Measurements from ENCODE around the gene SLC39A8. TPM values are rescaled to one million over a fixed set of nuclear protein-coding genes. Genes with fewer than 3 reads are reported as not detected.
A peak's percentile ranks its signal among the peaks of the same experiment; 100 is the strongest.

Gene SLC39A8
- polyA plus RNA-seq, 3 donors, result 1.8 to 7.8 (median 6.1) TPM

DNA sequence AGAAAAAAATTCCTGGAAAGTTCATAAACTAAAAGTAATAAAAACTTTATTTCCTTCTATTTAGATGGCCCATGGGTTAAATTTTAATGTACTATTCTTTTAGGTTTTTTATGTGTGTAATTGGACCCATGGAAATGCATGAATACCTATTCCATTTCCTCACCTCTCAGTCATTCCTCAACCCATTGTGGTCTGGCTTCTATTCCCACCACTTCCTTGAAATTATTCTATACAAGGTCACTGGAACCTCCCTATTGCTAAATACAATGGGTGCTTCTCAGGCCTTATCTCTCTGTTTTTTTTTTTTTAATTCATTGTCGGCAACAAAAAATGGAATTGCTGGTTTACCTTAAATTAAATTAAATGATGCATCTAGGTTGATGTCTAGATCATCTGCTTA lies 17.2 kb downstream of the SLC39A8 start:
- DNase-seq, result no peak
- Mint-ChIP-seq H3K4me3 (no peak overlapping the region), H3K9me3 (no peaks in the 10 kb centered on the region), H3K27ac (no peak overlapping the region), H3K36me3 (peaks cover 0 to 2% of the 10 kb centered on the region in 2 donors), H3K4me1 (peaks cover 21% of the 10 kb centered on the region), H3K27me3 (ENCODE audit: low read depth in 3 of 3) (no peaks in the 10 kb centered on the region)
- Histone ChIP-seq H3K27ac (ENCODE audit: low read depth in 1 of 2, low read length in 2 of 2) (no peak overlapping the region), H3K27me3 (ENCODE audit: control insufficient read depth in 2 of 2, insufficient read depth in 2 of 2, low read length in 2 of 2) (no peaks in the 10 kb centered on the region), H3K4me3 (replicated peaks in 1 of 3; ENCODE audit: low read depth in 2 of 3, low read length in 3 of 3) (no peak overlapping the region), H3K9ac (ENCODE audit: insufficient read depth, low read length, poor library complexity, severe bottlenecking) (no peak overlapping the region), H3K9me3 (replicated peaks in 1 of 2; ENCODE audit: control insufficient read depth in 1 of 2, insufficient read depth in 1 of 2, low read length in 2 of 2) (no peaks in the 10 kb centered on the region), H3K4me2 (replicated peaks; ENCODE audit: extremely low read depth, low read length, poor library complexity, severe bottlenecking) (no peak overlapping the region), H3K36me3 (replicated peaks in 1 of 2; ENCODE audit: control insufficient read depth in 1 of 2, insufficient read depth in 2 of 2, low read length in 2 of 2) (no peaks in the 10 kb centered on the region), H3K4me1 (ENCODE audit: control insufficient read depth in 1 of 2, insufficient read depth in 2 of 2, low read length in 2 of 2) (peaks cover 2 to 4% of the 10 kb centered on the region in 2 donors), H4K20me1 (ENCODE audit: insufficient read depth, low read length) (no peaks in the 10 kb centered on the region), H2AFZ (ENCODE audit: insufficient read depth, low read depth, low read length, poor library complexity, severe bottlenecking) (no peak overlapping the region), H3K79me2 (ENCODE audit: insufficient read depth, low read length) (peaks cover 3% of the 10 kb centered on the region)
- TF ChIP-seq, protein P1, sequence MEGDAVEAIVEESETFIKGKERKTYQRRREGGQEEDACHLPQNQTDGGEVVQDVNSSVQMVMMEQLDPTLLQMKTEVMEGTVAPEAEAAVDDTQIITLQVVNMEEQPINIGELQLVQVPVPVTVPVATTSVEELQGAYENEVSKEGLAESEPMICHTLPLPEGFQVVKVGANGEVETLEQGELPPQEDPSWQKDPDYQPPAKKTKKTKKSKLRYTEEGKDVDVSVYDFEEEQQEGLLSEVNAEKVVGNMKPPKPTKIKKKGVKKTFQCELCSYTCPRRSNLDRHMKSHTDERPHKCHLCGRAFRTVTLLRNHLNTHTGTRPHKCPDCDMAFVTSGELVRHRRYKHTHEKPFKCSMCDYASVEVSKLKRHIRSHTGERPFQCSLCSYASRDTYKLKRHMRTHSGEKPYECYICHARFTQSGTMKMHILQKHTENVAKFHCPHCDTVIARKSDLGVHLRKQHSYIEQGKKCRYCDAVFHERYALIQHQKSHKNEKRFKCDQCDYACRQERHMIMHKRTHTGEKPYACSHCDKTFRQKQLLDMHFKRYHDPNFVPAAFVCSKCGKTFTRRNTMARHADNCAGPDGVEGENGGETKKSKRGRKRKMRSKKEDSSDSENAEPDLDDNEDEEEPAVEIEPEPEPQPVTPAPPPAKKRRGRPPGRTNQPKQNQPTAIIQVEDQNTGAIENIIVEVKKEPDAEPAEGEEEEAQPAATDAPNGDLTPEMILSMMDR (IDR thresholded peaks at IDR 0.05), result no peak
- no CpG with 5 or more reads among the region's 1 CpG for WGBS (ENCODE audit: insufficient coverage)
- intact Hi-C loops (cut with micrococcal nuclease), result no loop called here

DNA sequence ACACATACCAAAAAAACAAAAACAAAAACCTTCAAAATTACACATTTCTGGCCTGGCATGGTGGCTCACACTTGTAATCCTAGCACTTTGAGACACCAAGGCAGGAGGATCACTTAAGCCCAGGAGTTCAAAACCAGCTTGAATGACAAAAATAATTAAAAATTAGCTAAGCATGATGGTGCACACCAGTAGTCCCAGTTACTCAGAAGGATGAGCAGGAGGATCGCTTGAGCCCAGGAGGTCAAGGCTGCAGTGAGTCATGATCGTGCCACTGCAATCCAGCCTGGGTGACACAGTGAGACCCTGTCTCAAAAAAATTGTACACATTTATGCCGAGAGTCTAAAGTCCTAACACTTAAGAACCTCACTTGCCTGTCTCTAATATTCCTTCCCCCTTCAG lies 18.3 kb downstream of the SLC39A8 start:
- Histone ChIP-seq H3K9ac (ENCODE audit: insufficient read depth, low read length, poor library complexity, severe bottlenecking) (no peak overlapping the region), H3K79me2 (ENCODE audit: insufficient read depth, low read length) (peaks cover 3% of the 10 kb centered on the region), H3K36me3 (replicated peaks in 1 of 2; ENCODE audit: control insufficient read depth in 1 of 2, insufficient read depth in 2 of 2, low read length in 2 of 2) (no peaks in the 10 kb centered on the region), H3K4me1 (ENCODE audit: control insufficient read depth in 1 of 2, insufficient read depth in 2 of 2, low read length in 2 of 2) (peaks cover 2 to 4% of the 10 kb centered on the region in 2 donors), H3K4me2 (replicated peaks; ENCODE audit: extremely low read depth, low read length, poor library complexity, severe bottlenecking) (no peak overlapping the region), H3K9me3 (replicated peaks in 1 of 2; ENCODE audit: control insufficient read depth in 1 of 2, insufficient read depth in 1 of 2, low read length in 2 of 2) (no peaks in the 10 kb centered on the region), H3K27ac (ENCODE audit: low read depth in 1 of 2, low read length in 2 of 2) (no peak overlapping the region), H2AFZ (ENCODE audit: insufficient read depth, low read depth, low read length, poor library complexity, severe bottlenecking) (no peak overlapping the region), H3K4me3 (replicated peaks in 1 of 3; ENCODE audit: low read depth in 2 of 3, low read length in 3 of 3) (no peak overlapping the region), H4K20me1 (ENCODE audit: insufficient read depth, low read length) (no peaks in the 10 kb centered on the region), H3K27me3 (ENCODE audit: control insufficient read depth in 2 of 2, insufficient read depth in 2 of 2, low read length in 2 of 2) (no peaks in the 10 kb centered on the region)
- Mint-ChIP-seq H3K9me3 (no peaks in the 10 kb centered on the region), H3K4me1 (peaks cover 17% of the 10 kb centered on the region), H3K4me3 (no peak overlapping the region), H3K27me3 (ENCODE audit: low read depth in 3 of 3) (no peaks in the 10 kb centered on the region), H3K36me3 (peaks cover 0 to 2% of the 10 kb centered on the region in 2 donors), H3K27ac (peak overlapping the region in 1 of 7 donors; percentile 63)
- TF ChIP-seq, protein P1 (IDR thresholded peaks at IDR 0.05), result no peak
- DNase-seq, result no peak
- intact Hi-C loops (cut with micrococcal nuclease), result no loop called here
- 100% methylated on average over 1 of the region's 3 CpGs for WGBS (ENCODE audit: insufficient coverage)

All from CD14-positive monocyte (primary cell).